ENCODE data around the gene PDCD2L. TPM values are rescaled to one million over a fixed set of nuclear protein-coding genes. Genes with fewer than 3 reads are reported as not detected.

Gene PDCD2L
- polyA plus RNA-seq, 1 of the 3 experiments (the other 2 are of a cell fraction): 20.8 TPM

- no peak for TF ChIP-seq MEF2A (IDR thresholded peaks at IDR 0.05; ENCODE audit: borderline replicate concordance, low read depth)
- no peak for TF ChIP-seq GATA2 (CRISPR knock-in tag; IDR thresholded peaks at IDR 0.05)
- TF ChIP-seq CHD2 (IDR thresholded peaks at IDR 0.05; ENCODE audit: low read length, partially characterized antibody): no peak
- TF ChIP-seq GABPA (IDR thresholded peaks at IDR 0.05; ENCODE audit: low read depth): no peak
Observed at GRCh38 chr19:34363094-34363493, 41.1 kb upstream of the PDCD2L start (continued).

GRCh38 chr19:34363930-34364329, 40.3 kb upstream of the PDCD2L start:
- Histone ChIP-seq H3K9me2 (no peaks in the 10 kb centered on the region), H3K4me3 (ENCODE audit: low read depth in 2 of 2, low read length in 1 of 2) (no peak overlapping the region), H3K36me3 (replicated peaks in 1 of 2; ENCODE audit: control insufficient read depth in 1 of 2, insufficient read depth in 2 of 2, low read length in 1 of 2) (peaks cover 8 to 15% of the 10 kb centered on the region in 2 experiments), H3K27me3 (ENCODE audit: insufficient read depth) (no peaks in the 10 kb centered on the region), H3K9me3 (no peaks in the 10 kb centered on the region), H3K4me2 (no peak overlapping the region), H3K9ac (no peak overlapping the region), H3K4me1 (ENCODE audit: control insufficient read depth in 1 of 2, insufficient read depth in 2 of 2, low read depth in 1 of 2, low read length in 1 of 2) (peaks cover 15 to 19% of the 10 kb centered on the region in 2 experiments; a peak in 2 of 4 replicates), H3F3A (replicated peaks; ENCODE audit: insufficient read depth) (peaks cover 11% of the 10 kb centered on the region), H4K20me1 (ENCODE audit: insufficient read depth) (0 out of 2 replicates have a peak, but pooled peaks cover 3% of the 10 kb centered on the region), H2AFZ (ENCODE audit: low read depth) (no peak overlapping the region), H3K27ac (ENCODE audit: low read depth in 2 of 2, low read length in 1 of 2) (no peak overlapping the region), H3K79me2 (ENCODE audit: insufficient read depth) (peaks cover 28% of the 10 kb centered on the region; the same call in 1 of the 2 replicates)
- TF ChIP-seq MAX (IDR thresholded peaks at IDR 0.05; ENCODE audit: low read depth) (no peak), CHD2 (IDR thresholded peaks at IDR 0.05; ENCODE audit: low read length, partially characterized antibody) (no peak), POLR2AphosphoS5 (IDR thresholded peaks at IDR 0.05; ENCODE audit: low read depth, low read length) (no peak), USF2 (IDR thresholded peaks at IDR 0.05; ENCODE audit: borderline replicate concordance, low read depth, low read length) (no peak), YY1 (IDR thresholded peaks at IDR 0.05; ENCODE audit: low read depth) (no peak), RAD21 (IDR thresholded peaks at IDR 0.05; ENCODE audit: low read length) (no peak), GATA2 (CRISPR knock-in tag; IDR thresholded peaks at IDR 0.05) (no peak), JUND (IDR thresholded peaks at IDR 0.05) (no peak), PBX3 (IDR thresholded peaks at IDR 0.05) (no peak), TCF12 (IDR thresholded peaks at IDR 0.05) (no peak)
- DNase-seq: no peak
- ChIA-PET POLR2A (no interaction called here), CTCF (no interaction called here)
- WGBS (ENCODE audit: low lambda C conversion rate): 99% methylated on average over 5 of the region's 5 CpGs

- DNase-seq: no peak
- Histone ChIP-seq H4K20me1 (ENCODE audit: insufficient read depth) (0 out of 2 replicates have a peak, but pooled peaks cover 3% of the 10 kb centered on the region), H3K4me2 (peak overlapping the region; percentile 98), H2AFZ (ENCODE audit: low read depth) (peak overlapping the region; percentile 95), H3K27me3 (ENCODE audit: insufficient read depth) (no peaks in the 10 kb centered on the region), H3F3A (replicated peaks; ENCODE audit: insufficient read depth) (peaks cover 9% of the 10 kb centered on the region), H3K27ac (ENCODE audit: low read depth in 2 of 2, low read length in 1 of 2) (peak overlapping the region in 1 of 2 experiments; percentile 71; a peak in 2 of 4 replicates), H3K9me3 (no peaks in the 10 kb centered on the region), H3K9ac (peak overlapping the region; percentile 85; the same call in 1 of the 2 replicates), H3K36me3 (replicated peaks in 1 of 2; ENCODE audit: control insufficient read depth in 1 of 2, insufficient read depth in 2 of 2, low read length in 1 of 2) (peaks cover 8 to 17% of the 10 kb centered on the region in 2 experiments), H3K4me3 (ENCODE audit: low read depth in 2 of 2, low read length in 1 of 2) (peak overlapping the region; percentile 68 to 98), H3K9me2 (no peaks in the 10 kb centered on the region), H3K4me1 (ENCODE audit: control insufficient read depth in 1 of 2, insufficient read depth in 2 of 2, low read depth in 1 of 2, low read length in 1 of 2) (peaks cover 15 to 19% of the 10 kb centered on the region in 2 experiments; a peak in 2 of 4 replicates), H3K79me2 (ENCODE audit: insufficient read depth) (peaks cover 28% of the 10 kb centered on the region; the same call in 1 of the 2 replicates)
- POLR2A ChIA-PET: interaction anchor here (1.1 kb wide), 1 partner anchor 9 kb away, joined by 3 read pairs; no protein-coding TSS in a partner anchor
- WGBS (ENCODE audit: low lambda C conversion rate): 84% methylated on average over 11 of the region's 11 CpGs
- CTCF ChIA-PET: no interaction called here
- TF ChIP-seq SIN3A (IDR thresholded peaks at IDR 0.05; ENCODE audit: borderline replicate concordance, low read depth, low read length) (no peak), FOSL2 (IDR thresholded peaks at IDR 0.05; ENCODE audit: borderline replicate concordance, low read depth) (no peak), GATA2 (CRISPR knock-in tag; IDR thresholded peaks at IDR 0.05) (no peak), PBX3 (IDR thresholded peaks at IDR 0.05) (no peak), YY1 (IDR thresholded peaks at IDR 0.05; ENCODE audit: low read depth) (no peak), TAF1 (IDR thresholded peaks at IDR 0.05; ENCODE audit: borderline replicate concordance, low read depth, low read length) (no peak), SMC3 (IDR thresholded peaks at IDR 0.05; ENCODE audit: low read depth, low read length) (no peak), CHD2 (IDR thresholded peaks at IDR 0.05; ENCODE audit: low read length, partially characterized antibody) (no peak), MEF2A (IDR thresholded peaks at IDR 0.05; ENCODE audit: borderline replicate concordance, low read depth) (no peak), RCOR1 (IDR thresholded peaks at IDR 0.05; ENCODE audit: low read length) (no peak), ELF1 (IDR thresholded peaks at IDR 0.05) (no peak), IRF3 (IDR thresholded peaks at IDR 0.05; ENCODE audit: low read depth, low read length) (no peak), EP300 (IDR thresholded peaks at IDR 0.05; ENCODE audit: borderline replicate concordance in 1 of 2, low read depth in 1 of 2, low read length in 1 of 2) (no peak), USF2 (IDR thresholded peaks at IDR 0.05; ENCODE audit: borderline replicate concordance, low read depth, low read length) (no peak), RFX5 (IDR thresholded peaks at IDR 0.05; ENCODE audit: low read length) (no peak)
Observed at GRCh38 chr19:34364462-34364829, 39.8 kb upstream of the PDCD2L start.

Data from SK-N-SH (cell line).